GM21367 (cell line): ENCODE measurements around the gene TOR1AIP2.

ENCODE experiments used
- ATAC-seq: cut with Tn5 transposase; IDR thresholded peaks from one replicate; pipeline ENCODE4 v1.9.1; 2021; ENCODE audit not compliant: unreplicated experiment

TOR1AIP2 gene

GRCh38 chr1:179826626-179827280 lies 50.9 kb downstream of the TOR1AIP2 start:
- no peak for ATAC-seq

DNA sequence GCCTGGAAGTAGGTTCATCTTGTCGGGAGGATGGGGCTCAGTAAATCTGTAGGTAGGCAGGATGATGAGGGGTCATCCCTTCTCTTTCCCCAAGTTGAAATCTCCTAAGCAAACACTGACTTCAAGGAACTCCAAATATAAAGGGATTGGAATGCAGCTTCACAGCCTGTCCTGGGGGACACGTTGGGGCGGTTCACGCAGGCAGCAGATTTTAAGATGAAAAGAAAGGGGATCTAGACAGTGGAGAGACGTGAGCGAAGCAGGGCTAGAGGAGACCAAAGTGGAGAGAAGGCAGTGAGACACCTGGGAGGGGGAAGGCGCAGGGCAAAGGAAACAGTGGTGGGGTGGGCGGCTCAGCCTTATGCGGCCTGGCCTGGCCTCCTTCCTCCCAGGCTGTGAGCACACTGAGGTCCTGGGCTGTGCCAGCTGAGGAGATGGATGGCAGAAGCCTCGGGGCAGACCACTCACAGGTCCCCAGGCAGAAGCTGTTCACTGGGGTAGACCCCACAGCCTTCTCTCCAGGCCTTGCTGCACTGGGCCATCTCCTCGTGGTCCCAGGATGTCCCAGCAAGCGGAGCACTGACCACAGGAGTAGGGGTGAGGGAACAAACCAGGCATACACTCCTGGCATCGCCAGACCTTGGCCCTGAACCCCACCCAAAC lies 51.7 kb downstream of the TOR1AIP2 start:
- ATAC-seq: no peak

GRCh38 chr1:179825206-179825605 lies 52.4 kb downstream of the TOR1AIP2 start:
- no peak for ATAC-seq

GRCh38 chr1:179824265-179824664 lies 53.3 kb downstream of the TOR1AIP2 start:
- ATAC-seq: no peak

- ATAC-seq: no peak
Observed at GRCh38 chr1:179823693-179824092, 53.9 kb downstream of the TOR1AIP2 start.

DNA sequence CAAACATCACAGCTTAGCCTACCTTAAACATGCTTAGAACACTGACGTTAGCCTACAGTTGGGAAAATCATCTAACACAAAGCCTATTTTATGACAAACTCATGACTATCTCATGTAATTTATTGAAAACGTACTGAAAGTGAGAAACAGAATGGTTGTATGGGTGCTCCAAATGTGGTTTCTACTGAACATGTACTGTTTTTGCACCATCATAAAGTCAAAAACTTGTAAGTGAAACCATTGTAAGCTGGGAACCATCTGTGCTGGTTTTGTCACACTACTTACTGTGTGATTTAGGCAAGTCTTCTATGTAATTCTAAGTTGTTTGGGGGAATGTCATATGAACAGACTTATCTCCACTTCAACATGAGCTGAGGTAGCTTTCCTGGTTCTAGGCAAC lies 55.5 kb downstream of the TOR1AIP2 start:
- ATAC-seq: no peak

- ATAC-seq: no peak
Observed at GRCh38 chr1:179821524-179821923, 56.1 kb downstream of the TOR1AIP2 start.

DNA sequence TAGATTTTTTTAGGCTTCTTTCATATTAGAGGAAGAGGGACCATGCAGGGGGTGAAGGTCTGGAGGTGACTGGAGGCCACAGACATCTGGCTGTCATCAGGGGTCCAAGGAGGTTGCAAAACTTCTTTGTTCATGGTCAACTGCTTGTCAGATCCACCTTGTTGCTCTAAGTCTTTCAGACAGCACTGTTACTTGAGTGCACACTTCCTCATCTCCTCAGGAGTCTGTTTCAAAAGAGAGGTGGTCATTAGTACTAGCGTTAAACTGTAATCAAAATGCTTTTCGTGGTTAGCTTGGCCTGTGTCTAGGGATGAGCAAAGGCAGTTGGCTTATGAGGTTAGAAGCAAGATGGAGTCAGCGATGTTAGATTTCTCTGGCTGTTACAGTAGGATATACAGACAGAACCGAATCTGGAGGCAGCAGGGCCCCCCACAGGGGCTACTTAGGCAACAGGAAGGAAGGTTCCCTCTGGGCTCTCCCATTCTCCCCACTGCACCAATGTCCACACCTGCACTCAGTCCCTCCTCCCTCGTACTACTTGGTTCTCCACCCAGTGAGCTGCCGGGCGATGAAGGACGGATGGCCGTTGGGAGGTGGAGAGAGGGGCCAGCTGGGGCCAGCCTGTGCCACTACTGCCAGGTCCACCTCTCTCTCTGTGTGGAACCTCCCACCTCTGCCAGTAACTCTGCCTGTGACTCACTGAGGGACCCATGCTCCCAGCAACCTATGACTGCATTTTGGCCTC lies 57.2 kb downstream of the TOR1AIP2 start:
- ATAC-seq: no peak

GRCh38 chr1:179818743-179819173 lies 58.8 kb downstream of the TOR1AIP2 start:
- ATAC-seq: no peak

DNA sequence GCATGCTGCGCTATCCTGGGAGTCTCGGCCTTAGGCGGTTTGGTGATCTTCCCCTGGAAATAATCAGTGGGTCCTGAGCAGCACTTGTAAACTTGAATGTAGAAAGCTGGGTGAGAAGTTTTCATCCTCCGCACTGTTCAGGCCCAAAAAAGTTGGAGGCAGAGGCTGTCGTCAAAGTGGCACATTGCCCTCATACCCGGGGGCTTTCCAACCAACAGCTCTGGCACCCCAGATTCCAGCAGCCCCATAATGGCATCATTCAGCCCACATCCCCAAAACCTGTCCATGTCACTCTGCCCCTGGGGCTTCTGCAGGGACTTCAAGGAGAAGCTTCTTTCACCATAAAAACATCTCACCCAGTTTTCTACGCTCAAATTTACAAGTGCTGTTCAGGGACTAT lies 59.3 kb downstream of the TOR1AIP2 start:
- no peak for ATAC-seq

DNA sequence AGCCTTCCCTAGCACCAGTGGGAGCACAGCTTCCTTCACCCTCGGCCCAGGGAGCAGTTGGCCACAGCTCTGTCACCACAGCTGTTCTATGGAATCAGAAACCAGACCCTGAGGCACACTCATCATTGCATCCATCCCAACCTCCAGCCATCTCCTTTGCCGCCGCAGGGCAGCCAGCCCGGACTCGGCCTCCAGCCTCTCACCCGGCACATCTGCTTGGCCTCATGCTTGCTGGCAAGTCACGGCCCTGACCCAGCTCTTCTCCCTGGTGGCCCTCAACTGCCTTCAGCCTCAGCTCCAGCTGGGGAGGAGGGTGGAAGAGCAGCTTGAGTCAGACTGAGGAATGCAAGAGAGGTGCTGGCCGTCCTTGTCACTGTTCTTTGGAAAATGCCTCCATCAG lies 59.8 kb downstream of the TOR1AIP2 start:
- ATAC-seq: no peak

DNA sequence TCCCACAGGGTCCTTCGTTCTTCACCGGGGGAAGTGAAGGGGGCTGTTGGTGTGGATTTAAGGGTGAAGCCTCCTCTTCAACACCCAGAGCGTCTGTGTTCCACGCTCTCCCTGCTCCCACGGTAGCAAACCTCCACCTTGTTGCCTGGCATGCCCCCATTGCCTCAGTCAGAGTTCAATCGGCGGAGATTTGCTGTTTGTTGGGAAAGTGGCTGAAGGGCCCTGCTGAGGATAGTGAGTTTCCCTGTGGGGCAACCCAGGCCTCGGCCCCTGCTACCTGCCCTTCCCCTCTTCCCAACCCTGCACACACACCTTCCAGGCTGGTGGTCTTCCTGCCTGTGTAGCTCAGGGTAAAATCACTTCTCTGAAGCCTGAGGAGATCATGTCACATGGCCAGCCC lies 60.5 kb downstream of the TOR1AIP2 start:
- no peak for ATAC-seq

DNA sequence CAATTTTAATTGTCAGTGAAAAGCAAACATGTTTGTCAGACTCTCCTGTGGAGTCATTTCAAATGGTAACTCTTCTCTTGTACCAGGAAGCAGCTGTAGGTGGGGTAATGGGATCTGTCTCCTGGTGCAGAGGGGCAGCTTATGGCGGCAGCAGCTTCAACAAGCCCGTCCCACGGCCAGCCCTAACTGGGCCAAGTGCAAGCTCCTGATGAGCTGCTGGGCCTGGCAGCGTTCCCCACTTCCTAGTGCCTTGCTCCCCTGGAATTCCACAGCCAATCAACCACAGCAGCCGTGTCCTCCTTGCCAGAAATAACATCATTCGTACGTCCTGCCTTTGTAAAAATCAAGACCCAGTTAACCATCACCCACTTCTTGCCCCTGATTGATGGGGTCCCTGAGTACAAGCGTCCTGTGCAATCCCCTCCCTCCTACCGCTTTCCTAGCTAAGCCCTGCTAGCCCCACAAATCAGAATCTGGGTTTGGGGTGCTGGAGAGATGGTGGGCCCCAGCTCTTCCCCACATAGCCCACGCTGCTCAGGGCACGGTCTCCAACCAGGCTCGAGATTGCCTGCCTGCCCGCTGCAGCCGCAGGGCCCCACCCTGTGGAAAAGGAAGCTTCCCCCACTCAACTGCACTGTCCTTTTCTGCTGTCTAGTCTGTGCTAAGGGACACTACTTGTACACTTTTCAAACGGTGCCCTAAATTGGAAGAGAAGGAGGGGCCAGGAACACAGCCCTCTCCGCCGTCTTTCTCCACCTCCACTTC lies 61.2 kb downstream of the TOR1AIP2 start:
- ATAC-seq: no peak

GRCh38 chr1:179815641-179816040 lies 62.0 kb downstream of the TOR1AIP2 start:
- no peak for ATAC-seq

DNA sequence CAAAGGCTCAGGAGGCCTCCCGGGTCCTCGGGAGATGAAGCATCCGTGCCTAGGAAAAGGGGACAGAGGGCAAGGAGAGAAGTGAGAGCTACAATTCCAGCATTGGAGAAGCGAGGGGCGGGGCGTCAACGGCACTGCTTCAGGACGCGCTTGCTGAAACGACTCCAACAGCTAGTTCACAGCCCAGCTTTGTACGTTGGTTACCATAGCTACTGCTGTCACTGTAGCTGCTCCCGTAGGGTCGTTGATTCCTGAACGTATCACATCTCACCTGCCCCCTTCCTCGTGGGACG lies 63.1 kb downstream of the TOR1AIP2 start:
- no peak for ATAC-seq

DNA sequence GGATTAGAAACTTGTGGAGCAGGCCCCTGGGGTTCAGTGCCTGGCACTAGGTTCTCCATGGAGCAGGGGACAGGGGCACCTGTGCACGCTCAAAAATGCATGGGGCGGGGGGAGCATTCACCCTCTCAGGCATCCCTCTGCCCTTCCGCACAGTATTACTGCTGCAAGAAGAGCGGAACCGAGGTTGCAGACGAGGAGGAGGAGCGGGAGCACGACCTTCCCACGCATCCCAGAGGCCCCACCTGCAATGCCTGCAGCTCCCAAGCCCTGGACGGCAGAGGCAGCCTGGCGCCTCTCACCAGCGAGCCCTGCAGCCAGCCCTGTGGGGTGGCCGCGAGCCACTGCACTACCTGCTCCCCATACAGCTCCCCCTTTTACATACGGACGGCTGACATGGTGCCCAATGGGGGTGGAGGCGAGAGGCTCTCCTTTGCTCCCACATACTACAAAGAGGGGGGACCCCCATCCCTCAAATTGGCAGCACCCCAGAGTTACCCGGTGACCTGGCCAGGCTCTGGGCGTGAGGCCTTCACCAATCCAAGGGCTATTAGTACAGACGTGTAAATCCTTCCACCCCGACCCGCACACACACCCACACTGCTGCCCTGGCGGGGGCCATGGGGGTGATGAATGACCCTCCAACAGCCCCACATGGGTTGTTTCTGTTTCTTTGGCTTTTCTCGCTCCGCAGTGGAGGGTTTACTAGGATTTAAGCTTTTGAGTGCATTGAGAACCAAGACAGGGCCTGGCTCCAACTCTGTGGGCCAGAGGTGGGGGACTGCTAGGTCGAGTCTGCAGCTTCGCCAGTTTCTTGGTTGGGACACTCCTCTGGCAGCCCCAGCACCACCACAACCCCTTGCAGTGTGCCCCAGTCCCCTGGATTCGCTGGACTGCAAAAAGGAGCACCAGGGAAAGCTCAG lies 63.7 kb downstream of the TOR1AIP2 start:
- ATAC-seq: no peak

DNA sequence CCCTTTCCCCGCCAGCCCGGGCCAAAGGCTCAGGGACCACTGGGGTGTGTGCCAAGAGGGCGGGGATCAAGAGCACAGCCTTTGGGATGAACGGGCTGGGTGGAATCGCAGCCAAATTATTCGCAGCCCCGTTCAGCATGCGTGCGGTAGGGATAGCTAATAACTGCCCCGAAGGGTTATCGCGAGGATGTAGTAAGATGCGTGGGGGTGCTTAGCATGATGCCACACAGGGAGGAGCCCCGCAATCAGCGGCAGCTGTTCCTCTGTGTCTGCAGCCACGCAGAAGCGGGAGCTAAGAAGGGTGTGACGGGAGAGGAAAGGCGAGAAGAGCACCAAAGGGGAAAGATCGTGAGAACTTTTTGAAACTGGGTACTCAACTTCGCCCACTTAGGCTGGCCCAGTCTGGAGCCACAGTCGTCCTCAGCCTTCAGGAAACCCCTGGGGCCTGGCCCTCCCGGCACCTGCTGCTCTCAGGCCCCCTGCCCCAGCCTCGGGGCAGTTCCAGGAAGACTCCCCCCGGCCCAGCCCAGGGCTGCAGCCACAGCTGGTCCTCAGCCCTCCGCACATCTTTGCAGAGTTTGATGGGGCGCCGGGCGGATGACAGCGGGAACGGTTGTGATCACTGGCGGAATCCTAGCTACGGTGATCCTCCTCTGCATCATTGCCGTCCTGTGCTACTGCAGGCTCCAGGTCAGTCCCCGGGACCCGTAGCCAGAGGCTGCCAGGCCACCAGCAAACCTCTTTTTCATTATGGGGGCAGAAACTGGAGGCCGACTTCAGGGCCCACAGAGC lies 64.9 kb downstream of the TOR1AIP2 start:
- ATAC-seq: no peak

DNA sequence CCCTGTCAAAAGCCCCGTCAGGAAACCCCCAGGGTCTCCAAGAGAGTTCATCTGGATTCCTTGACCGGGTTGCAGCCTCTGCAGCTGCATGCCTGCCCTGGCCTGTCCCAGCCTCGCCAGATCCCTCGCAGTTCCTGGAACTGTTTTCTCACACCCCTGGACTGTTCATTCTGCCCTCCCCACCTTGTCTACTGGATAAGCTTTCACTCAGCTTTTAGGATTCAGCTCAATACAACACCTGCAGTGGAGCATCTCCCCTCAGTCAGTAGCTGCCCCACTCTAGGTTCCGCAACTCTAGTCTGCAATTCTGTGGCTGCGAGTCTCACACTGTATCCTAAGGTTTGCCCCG lies 67.3 kb downstream of the TOR1AIP2 start:
- ATAC-seq: no peak

GRCh38 chr1:179809506-179810366 lies 67.9 kb downstream of the TOR1AIP2 start:
- peak; percentile 66 for ATAC-seq
